Common myeloid progenitor, CD34-positive (primary cell): ENCODE results near the gene HESX1.

ENCODE experiments used
- CTCF ChIA-PET: fragments of 350-600 bp; sonication (Branson Sonifier 250); formaldehyde crosslinking; loops from one replicate; lab custom pipeline; 2021; ENCODE audit warnings: antibody characterized with exemption; lab: Charles Lee
- POLR2A ChIA-PET: fragments of 350-600 bp; sonication (Branson Sonifier 250); formaldehyde crosslinking; loops from one replicate; lab custom pipeline; 2021; ENCODE audit warnings: antibody characterized with exemption; lab: Charles Lee
- DNase-seq, 3 donors: peaks; one replicate each; pipeline versions ENCODE4 v3.0.0 to v3.0.0-alpha.2; 2013
- H3K27ac ChIP-seq, 2 experiments: 1 replicate in 1 of 2; 2 replicates in 1 of 2; pipeline ENCODE4 v1.7.0; 2013; ENCODE audit warnings: inconsistent platforms in 2 of 2, low read length in 2 of 2, mild to moderate bottlenecking in 2 of 2, low read depth in 1 of 2, moderate library complexity in 1 of 2; ENCODE audit not compliant: severe bottlenecking in 2 of 2, insufficient read depth in 1 of 2, poor library complexity in 1 of 2
- H3K27me3 ChIP-seq, 5 experiments: replicated peaks in 2 of 5; 1 replicate in 3 of 5; 2 replicates in 2 of 5; pipeline versions ENCODE4 v1.6.1 to v1.7.0; 2013; ENCODE audit warnings: low read length in 4 of 5, mild to moderate bottlenecking in 2 of 5, moderate library complexity in 2 of 5, inconsistent platforms in 1 of 5; ENCODE audit not compliant: insufficient read depth in 5 of 5, control insufficient read depth in 4 of 5
- H3K36me3 ChIP-seq, 4 experiments: 1 replicate in 2 of 4; 2 replicates in 2 of 4; pipeline versions ENCODE4 v1.6.1 to v1.7.0; 2013; ENCODE audit warnings: low read length in 3 of 4, control low read depth in 1 of 4, mild to moderate bottlenecking in 1 of 4; ENCODE audit not compliant: control insufficient read depth in 4 of 4, insufficient read depth in 4 of 4
- H3K4me1 ChIP-seq, 4 experiments: 1 replicate in 3 of 4; 2 replicates in 1 of 4; pipeline versions ENCODE4 v1.6.1 to v1.7.1; 2013; ENCODE audit warnings: low read length in 3 of 4, mild to moderate bottlenecking in 3 of 4, control low read depth in 1 of 4, inconsistent platforms in 1 of 4, moderate library complexity in 1 of 4; ENCODE audit not compliant: control insufficient read depth in 4 of 4, insufficient read depth in 4 of 4; ENCODE audit errors: control extremely low read depth in 1 of 4
- H3K4me3 ChIP-seq, 7 experiments: 1 replicate in 4 of 7; 2 replicates in 3 of 7; pipeline versions ENCODE4 v1.5.1 to v1.7.0; 2013; ENCODE audit warnings: mild to moderate bottlenecking in 7 of 7, low read length in 6 of 7, moderate library complexity in 6 of 7, inconsistent platforms in 2 of 7, low read depth in 2 of 7, control low read depth in 1 of 7; ENCODE audit not compliant: insufficient read depth in 4 of 7, control insufficient read depth in 1 of 7; ENCODE audit errors: extremely low read depth in 1 of 7
- H3K9me3 ChIP-seq, 5 experiments: 1 replicate in 4 of 5; 2 replicates in 1 of 5; pipeline versions ENCODE4 v1.6.1 to v1.7.1; 2013; ENCODE audit warnings: low read length in 4 of 5, mild to moderate bottlenecking in 2 of 5, inconsistent platforms in 1 of 5, low read depth in 1 of 5, moderate library complexity in 1 of 5; ENCODE audit not compliant: control insufficient read depth in 4 of 5, insufficient read depth in 2 of 5; ENCODE audit errors: control extremely low read depth in 1 of 5
- WGBS: methylation state at CpG from one replicate; pipeline ENCODE4 v1.1.5; 2013; ENCODE audit not compliant: insufficient coverage; 5-methylcytosine and 5-hydroxymethylcytosine counted together

The HESX1 gene

GRCh38 chr3:57157545-57157944 is 42.2 kb downstream of the HESX1 start:
- DNase-seq = no peak
- Histone ChIP-seq H3K4me3 (no peak overlapping the region), H3K27ac (no peak overlapping the region), H3K4me1 (peaks cover 0 to 10% (median 8%) of the 10 kb centered on the region in 4 experiments), H3K9me3 (no peaks in the 10 kb centered on the region), H3K27me3 (peaks cover 10 to 92% (median 57%) of the 10 kb centered on the region in 5 experiments), H3K36me3 (no peaks in the 10 kb centered on the region)
- CTCF ChIA-PET = interaction anchor here (1.9 kb wide), 1 partner anchor 12 kb away, joined by 6 read pairs; no protein-coding TSS in a partner anchor
- WGBS = 18% methylated on average over 5 of the region's 10 CpGs
- POLR2A ChIA-PET = no interaction called here

- peaks cover 2 to 83% (median 40%) of the 10 kb centered on the region in 5 experiments for H3K27me3 ChIP-seq
- CTCF ChIA-PET = no interaction called here
- H3K9me3 ChIP-seq = no peaks in the 10 kb centered on the region
- peaks cover 0 to 10% (median 8%) of the 10 kb centered on the region in 4 experiments for H3K4me1 ChIP-seq
- WGBS = 100% methylated on average over 1 of the region's 3 CpGs
- no peak overlapping the region for H3K27ac ChIP-seq
- DNase-seq = no peak
- H3K36me3 ChIP-seq = no peaks in the 10 kb centered on the region
- no peak overlapping the region for H3K4me3 ChIP-seq
- POLR2A ChIA-PET = interaction anchor here (0.6 kb wide), 1 partner anchor 8 kb away, joined by 3 read pairs; no protein-coding TSS in a partner anchor
Observed at GRCh38 chr3:57155310-57155643, 44.5 kb downstream of the HESX1 start.

GRCh38 chr3:57154470-57155309 is 45.1 kb downstream of the HESX1 start:
- POLR2A ChIA-PET = no interaction called here
- H3K4me3 ChIP-seq = no peak overlapping the region
- no peaks in the 10 kb centered on the region for H3K9me3 ChIP-seq
- no peaks in the 10 kb centered on the region for H3K36me3 ChIP-seq
- CTCF ChIA-PET = interaction anchor here (1.3 kb wide), 1 partner anchor 12 kb away, joined by 4 read pairs; no protein-coding TSS in a partner anchor
- peaks cover 2 to 82% (median 37%) of the 10 kb centered on the region in 5 experiments for H3K27me3 ChIP-seq
- DNase-seq = no peak
- peaks cover 0 to 10% (median 8%) of the 10 kb centered on the region in 4 experiments for H3K4me1 ChIP-seq
- H3K27ac ChIP-seq = no peak overlapping the region
- 71% methylated on average over 13 of the region's 15 CpGs for WGBS

GRCh38 chr3:57152151-57153143 is 47.3 kb downstream of the HESX1 start:
- no peaks in the 10 kb centered on the region for H3K4me1 ChIP-seq
- H3K4me3 ChIP-seq = no peak overlapping the region
- peaks cover 2 to 63% (median 32%) of the 10 kb centered on the region in 5 experiments for H3K27me3 ChIP-seq
- POLR2A ChIA-PET = no interaction called here
- no peak overlapping the region for H3K27ac ChIP-seq
- no peaks in the 10 kb centered on the region for H3K9me3 ChIP-seq
- 82% methylated on average over 12 of the region's 19 CpGs for WGBS
- H3K36me3 ChIP-seq = no peaks in the 10 kb centered on the region
- DNase-seq = no peak
- CTCF ChIA-PET = interaction anchor here (0.8 to 1.3 kb wide), 2 partner anchors 12 to 16 kb away, joined by 3 read pairs; no protein-coding TSS in a partner anchor

- CTCF ChIA-PET = interaction anchor here (0.8 to 1.3 kb wide), 2 partner anchors 12 to 17 kb away, joined by 3 read pairs; no protein-coding TSS in a partner anchor
- no peak overlapping the region for H3K27ac ChIP-seq
- no peaks in the 10 kb centered on the region for H3K4me1 ChIP-seq
Observed at GRCh38 chr3:57151749-57152148, 48.0 kb downstream of the HESX1 start.

GRCh38 chr3:57151021-57151449 is 48.7 kb downstream of the HESX1 start:
- Histone ChIP-seq H3K9me3 (no peaks in the 10 kb centered on the region), H3K27me3 (peaks cover 2 to 51% (median 27%) of the 10 kb centered on the region in 5 experiments), H3K4me1 (no peaks in the 10 kb centered on the region), H3K27ac (no peak overlapping the region), H3K4me3 (no peak overlapping the region), H3K36me3 (no peaks in the 10 kb centered on the region)
- WGBS = 100% methylated on average over 1 of the region's 2 CpGs
- no peak for DNase-seq
- ChIA-PET CTCF (interaction anchor here (1.3 kb wide), 1 partner anchor 17 kb away, joined by 3 read pairs; no protein-coding TSS in a partner anchor), POLR2A (no interaction called here)

More at GRCh38 chr3:57151749-57152148, 48.0 kb downstream of the HESX1 start:
- no peak for DNase-seq
- Histone ChIP-seq H3K27me3 (peaks cover 2 to 58% (median 27%) of the 10 kb centered on the region in 5 experiments), H3K9me3 (no peaks in the 10 kb centered on the region), H3K36me3 (no peaks in the 10 kb centered on the region), H3K4me3 (no peak overlapping the region)
- 90% methylated on average over 2 of the region's 3 CpGs for WGBS
- POLR2A ChIA-PET = no interaction called here
